Smooth muscle cell (in vitro differentiated cells): ENCODE measurements around the gene ERP29. TPM values are rescaled to one million over a fixed set of nuclear protein-coding genes. Genes with fewer than 3 reads are reported as not detected.

Experiments
- DNase-seq: peaks from one replicate; lab custom pipeline; 2025; ENCODE audit not compliant: unreplicated experiment; lab: John Stamatoyannopoulos, UW
- H2AFZ ChIP-seq: fragments of 200-600 bp; sonication (generic); 2 replicates; pipeline ENCODE4 v1.6.0; 2016; ENCODE audit warnings: antibody characterized with exemption, low read depth, mild to moderate bottlenecking
- H3F3A ChIP-seq: fragments of 200-600 bp; sonication (generic); 2 replicates; pipeline ENCODE4 v1.6.0; 2017; ENCODE audit warnings: antibody characterized with exemption, low read depth
- H3K27ac ChIP-seq: fragments of 200-600 bp; sonication (generic); 2 replicates; pipeline ENCODE4 v1.5.1; 2016; ENCODE audit warnings: low read depth, mild to moderate bottlenecking
- H3K27me3 ChIP-seq: fragments of 200-600 bp; sonication (generic); 2 replicates; pipeline ENCODE4 v1.6.1; 2016; ENCODE audit warnings: low read depth, mild to moderate bottlenecking
- H3K36me3 ChIP-seq: fragments of 200-600 bp; sonication (generic); 2 replicates; pipeline ENCODE4 v1.5.1; 2016; ENCODE audit warnings: low read depth
- H3K4me1 ChIP-seq: fragments of 200-600 bp; sonication (generic); 2 replicates; pipeline ENCODE4 v1.5.1; 2016; ENCODE audit warnings: low read depth
- H3K4me2 ChIP-seq: fragments of 200-600 bp; sonication (generic); 2 replicates; pipeline ENCODE4 v1.6.0; 2016; ENCODE audit warnings: mild to moderate bottlenecking
- H3K4me3 ChIP-seq: fragments of 200-600 bp; sonication (generic); 2 replicates; pipeline ENCODE4 v1.5.1; 2016; ENCODE audit warnings: mild to moderate bottlenecking
- H3K79me2 ChIP-seq: fragments of 200-600 bp; sonication (generic); 2 replicates; pipeline ENCODE4 v1.6.0; 2016; ENCODE audit warnings: low read depth, mild to moderate bottlenecking
- H3K9ac ChIP-seq: fragments of 200-600 bp; sonication (generic); 2 replicates; pipeline ENCODE4 v1.6.0; 2016; ENCODE audit warnings: low read depth
- H3K9me3 ChIP-seq: fragments of 200-600 bp; sonication (generic); replicated peaks from 2 replicates; pipeline ENCODE4 v1.5.1; 2016; ENCODE audit warnings: low read depth
- H4K20me1 ChIP-seq: fragments of 200-600 bp; sonication (generic); 2 replicates; pipeline ENCODE4 v1.6.0; 2016; ENCODE audit warnings: low read depth
- WGBS: methylation state at CpG from one replicate; pipeline ENCODE4 v1.1.7; 2016; ENCODE audit warnings: low lambda C conversion rate; 5-methylcytosine and 5-hydroxymethylcytosine counted together
- polyA plus RNA-seq: library from polyadenylated mRNA; unstranded; fragments of >200 nt; fragmentation: Nextera tagmentation; extraction: Ambion mirVana; gene quantifications from 2 replicates; pipeline ENCODE4 v1.2.1, GENCODE V29; 2016
- total RNA-seq: library from RNA; depleted of rRNA; stranded (reverse); fragments of >200 nt; gene quantifications from 2 replicates; pipeline ENCODE4 v1.2.3, GENCODE V29; 2014
- TF ChIP-seq, protein P1 (sequence below): fragments of 200-600 bp; sonication (generic); IDR thresholded peaks from 2 replicates; pipeline ENCODE4 v1.5.1; 2017; ENCODE audit warnings: borderline replicate concordance, mild to moderate bottlenecking, antibody characterized with exemption; ENCODE audit not compliant: insufficient read depth, poor library complexity, severe bottlenecking

ERP29 gene
- total and polyA plus RNA-seq, 2 experiments from 2014 or later, result 44.2 to 118 TPM

DNA sequence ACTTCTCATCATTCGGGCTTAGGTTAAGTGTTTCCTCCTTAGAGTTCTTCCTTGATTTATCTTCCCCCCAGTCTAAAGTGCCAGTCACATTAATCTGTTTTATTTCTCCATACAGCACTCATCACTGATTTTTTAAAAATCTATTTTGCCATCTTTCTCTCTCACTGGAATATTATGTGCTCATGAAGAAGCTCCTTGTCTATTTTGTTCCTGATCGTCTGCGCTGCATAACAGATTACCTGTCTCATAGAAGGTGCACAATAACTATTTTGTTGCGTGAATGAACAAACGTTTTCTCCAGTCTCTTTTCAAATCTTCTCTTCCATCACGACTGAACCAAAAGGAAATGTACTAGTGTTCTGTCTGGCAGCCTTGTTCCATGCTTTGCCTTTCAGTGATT lies 2.7 kb downstream of the ERP29 start:
- no peaks in the 10 kb centered on the region for H3K27me3 ChIP-seq
- 98% methylated on average over 6 of the region's 6 CpGs for WGBS
- no peak overlapping the region for H3K4me2 ChIP-seq
- H2AFZ ChIP-seq, result no peak overlapping the region
- peaks cover 18% of the 10 kb centered on the region for H3K4me1 ChIP-seq
- H3F3A ChIP-seq, result peaks cover 12% of the 10 kb centered on the region
- TF ChIP-seq, protein P1, sequence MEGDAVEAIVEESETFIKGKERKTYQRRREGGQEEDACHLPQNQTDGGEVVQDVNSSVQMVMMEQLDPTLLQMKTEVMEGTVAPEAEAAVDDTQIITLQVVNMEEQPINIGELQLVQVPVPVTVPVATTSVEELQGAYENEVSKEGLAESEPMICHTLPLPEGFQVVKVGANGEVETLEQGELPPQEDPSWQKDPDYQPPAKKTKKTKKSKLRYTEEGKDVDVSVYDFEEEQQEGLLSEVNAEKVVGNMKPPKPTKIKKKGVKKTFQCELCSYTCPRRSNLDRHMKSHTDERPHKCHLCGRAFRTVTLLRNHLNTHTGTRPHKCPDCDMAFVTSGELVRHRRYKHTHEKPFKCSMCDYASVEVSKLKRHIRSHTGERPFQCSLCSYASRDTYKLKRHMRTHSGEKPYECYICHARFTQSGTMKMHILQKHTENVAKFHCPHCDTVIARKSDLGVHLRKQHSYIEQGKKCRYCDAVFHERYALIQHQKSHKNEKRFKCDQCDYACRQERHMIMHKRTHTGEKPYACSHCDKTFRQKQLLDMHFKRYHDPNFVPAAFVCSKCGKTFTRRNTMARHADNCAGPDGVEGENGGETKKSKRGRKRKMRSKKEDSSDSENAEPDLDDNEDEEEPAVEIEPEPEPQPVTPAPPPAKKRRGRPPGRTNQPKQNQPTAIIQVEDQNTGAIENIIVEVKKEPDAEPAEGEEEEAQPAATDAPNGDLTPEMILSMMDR, result no peak
- H3K4me3 ChIP-seq, result no peak overlapping the region
- H3K9me3 ChIP-seq, result no peaks in the 10 kb centered on the region
- no peak overlapping the region for H3K9ac ChIP-seq
- H4K20me1 ChIP-seq, result peaks cover 38% of the 10 kb centered on the region
- no peak overlapping the region for H3K27ac ChIP-seq
- H3K36me3 ChIP-seq, result peaks cover 6% of the 10 kb centered on the region
- DNase-seq, result no peak
- H3K79me2 ChIP-seq, result peaks cover 63% of the 10 kb centered on the region

DNA sequence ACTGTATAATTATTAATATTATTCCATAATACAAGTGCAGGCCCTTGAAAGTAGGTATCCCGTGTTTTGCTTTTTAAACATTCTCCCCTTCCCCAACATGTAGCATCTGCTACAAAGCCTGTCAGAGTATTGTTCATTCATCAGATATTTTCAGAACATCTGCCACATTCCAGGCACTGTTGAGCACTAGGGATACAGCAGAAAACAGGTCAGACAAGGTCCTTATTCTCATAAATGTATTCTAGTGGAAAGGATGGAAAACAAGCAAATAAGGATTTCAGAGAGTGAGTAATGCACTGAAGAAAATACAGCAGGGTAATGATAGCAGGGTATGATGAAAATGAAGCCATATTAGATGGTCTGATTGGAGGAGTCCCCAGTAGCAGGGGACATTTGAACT lies 3.8 kb downstream of the ERP29 start:
- H3K9ac ChIP-seq, result no peak overlapping the region
- H3K79me2 ChIP-seq, result peaks cover 65% of the 10 kb centered on the region
- TF ChIP-seq, protein P1, result no peak
- 100% methylated on average over 1 of the region's 1 CpG for WGBS
- peaks cover 6% of the 10 kb centered on the region for H3K36me3 ChIP-seq
- H3K27me3 ChIP-seq, result no peaks in the 10 kb centered on the region
- H3K9me3 ChIP-seq, result no peaks in the 10 kb centered on the region
- H4K20me1 ChIP-seq, result peaks cover 41% of the 10 kb centered on the region
- H3K4me3 ChIP-seq, result no peak overlapping the region
- H3K4me1 ChIP-seq, result peaks cover 9% of the 10 kb centered on the region
- no peak overlapping the region for H2AFZ ChIP-seq
- H3K27ac ChIP-seq, result no peak overlapping the region
- peaks cover 12% of the 10 kb centered on the region for H3F3A ChIP-seq
- H3K4me2 ChIP-seq, result no peak overlapping the region
- DNase-seq, result no peak

GRCh38 chr12:112018571-112019237 lies 5.5 kb downstream of the ERP29 start:
- Histone ChIP-seq H3K79me2 (peaks cover 65% of the 10 kb centered on the region), H2AFZ (no peak overlapping the region), H3K27me3 (no peaks in the 10 kb centered on the region), H3K36me3 (peaks cover 6% of the 10 kb centered on the region), H3K27ac (no peak overlapping the region), H3F3A (peaks cover 8% of the 10 kb centered on the region), H3K4me2 (no peak overlapping the region), H3K4me1 (peaks cover 6% of the 10 kb centered on the region), H3K4me3 (no peak overlapping the region), H4K20me1 (peaks cover 41% of the 10 kb centered on the region), H3K9ac (no peak overlapping the region), H3K9me3 (no peaks in the 10 kb centered on the region)
- no peak for DNase-seq
- WGBS, result 85% methylated on average over 2 of the region's 2 CpGs
- TF ChIP-seq, protein P1, result no peak

DNA sequence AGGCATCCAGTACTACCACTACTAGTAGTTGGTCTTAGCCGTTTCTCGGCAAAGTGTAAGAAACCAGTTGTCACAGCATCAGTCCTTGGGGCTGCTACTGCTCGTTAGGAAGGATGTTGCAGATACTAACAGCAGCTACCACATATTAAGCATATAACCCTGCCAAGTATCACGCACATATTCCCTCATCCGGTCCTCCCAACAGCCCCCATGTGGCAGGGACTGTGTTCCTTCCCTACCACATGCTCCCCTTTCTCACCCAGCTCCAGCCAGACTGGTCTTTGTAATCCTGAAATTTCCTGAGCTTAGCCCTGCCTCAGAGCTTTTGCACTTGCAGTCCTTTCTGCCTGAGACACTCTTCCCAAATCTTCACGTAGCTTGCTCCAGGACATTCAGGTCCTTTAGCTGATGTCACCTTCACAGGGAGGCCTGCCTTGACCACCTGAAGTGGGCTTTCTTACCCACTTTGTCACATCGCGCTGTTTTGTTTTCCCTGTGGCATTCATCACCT lies 7.8 kb downstream of the ERP29 start:
- Histone ChIP-seq H3K27me3 (no peaks in the 10 kb centered on the region), H2AFZ (no peak overlapping the region), H3K27ac (no peak overlapping the region), H3K4me3 (no peak overlapping the region), H3F3A (peaks cover 5% of the 10 kb centered on the region), H4K20me1 (peaks cover 41% of the 10 kb centered on the region), H3K4me2 (no peak overlapping the region), H3K9me3 (no peaks in the 10 kb centered on the region), H3K79me2 (peaks cover 46% of the 10 kb centered on the region), H3K9ac (no peak overlapping the region), H3K4me1 (no peaks in the 10 kb centered on the region), H3K36me3 (peaks cover 3% of the 10 kb centered on the region)
- no peak for DNase-seq
- WGBS, result 98% methylated on average over 8 of the region's 8 CpGs
- TF ChIP-seq, protein P1, result no peak
